Suprapubic skin (tissue), 4 donors: ENCODE measurements around the gene ATP11A.

Experiments
- CTCF ChIP-seq, 2 donors: fragments of 200-600 bp in 1 of 2; fragments of 450-650 bp in 1 of 2; sonication (generic) in 1 of 2; IDR thresholded peaks; one replicate each; pipeline ENCODE4 v1.5.1; 2016 to 2019; ENCODE audit warnings: antibody characterized with exemption in 2 of 2, mild to moderate bottlenecking in 1 of 2, moderate library complexity in 1 of 2
- EP300 ChIP-seq: sonication (generic); formaldehyde crosslinking; IDR thresholded peaks from one replicate; pipeline ENCODE4 v1.6.1; 2017; ENCODE audit warnings: antibody characterized with exemption
- POLR2A ChIP-seq, 2 donors: fragments of 450-650 bp; IDR thresholded peaks; one replicate each; pipeline ENCODE4 v1.6.1; 2017; ENCODE audit warnings: antibody characterized with exemption in 2 of 2, mild to moderate bottlenecking in 2 of 2, moderate library complexity in 2 of 2
- POLR2AphosphoS5 ChIP-seq, 3 donors: sonication (generic); formaldehyde crosslinking; IDR thresholded peaks; one replicate each; pipeline ENCODE4 v1.6.1; 2017; ENCODE audit warnings: antibody characterized with exemption in 3 of 3

- TF ChIP-seq POLR2AphosphoS5 (IDR thresholded peaks at IDR 0.05) (no peak), EP300 (no peak), CTCF (IDR thresholded peaks at IDR 0.05) (no peak), POLR2A (IDR thresholded peaks at IDR 0.05) (no peak)
Observed at GRCh38 chr13:112764028-112764427, 74.2 kb downstream of the ATP11A start.
